DMS79 treated with DMSO at 0.1 percent for 48 hours (cell line): ENCODE data around the gene DNAJB13.
A peak's percentile ranks its signal among the peaks of the same experiment; 100 is the strongest.
"Not testable (repeated sequence)": the region's sequence is repeated elsewhere in the genome, so short reads cannot be mapped to it uniquely, and the experiment has no call there.

Source experiments
- DNase-seq: peaks from one replicate; lab custom pipeline; 2025; lab: John Stamatoyannopoulos, UW

Gene DNAJB13

GRCh38 chr11:73977856-73978519, 27.2 kb downstream of the DNAJB13 start:
- no peak for DNase-seq

- no peak for DNase-seq
These were observed 27.8 kb downstream of the DNAJB13 start for GRCh38 chr11:73978576-73979086.

- no peak for DNase-seq
These were observed 29.5 kb downstream of the DNAJB13 start for GRCh38 chr11:73980001-73980961.

GRCh38 chr11:73981051-73981805, 30.4 kb downstream of the DNAJB13 start:
- DNase-seq: no peak

- DNase-seq: peak; percentile 91
These were observed 31.8 kb downstream of the DNAJB13 start, which contains the start of gene UCP2 for GRCh38 chr11:73982595-73982989. Gene UCP2, minus strand, starts transcription at chr11:73982843. Its CDS starts 4,465 bp downstream, at chr11:73978378.

- DNase-seq: peak; percentile 97
These were observed 32.3 kb downstream of the DNAJB13 start for GRCh38 chr11:73982990-73983740.

- no peak for DNase-seq
These were observed 33.1 kb downstream of the DNAJB13 start for GRCh38 chr11:73983741-73984538.

- DNase-seq: not testable (repeated sequence)
These were observed 34.8 kb downstream of the DNAJB13 start for GRCh38 chr11:73985661-73986060.

- no peak for DNase-seq
These were observed 37.4 kb downstream of the DNAJB13 start for GRCh38 chr11:73988227-73988626.

- DNase-seq: no peak
These were observed 38.3 kb downstream of the DNAJB13 start for GRCh38 chr11:73989156-73989555.

GRCh38 chr11:73990730-73991129, 39.9 kb downstream of the DNAJB13 start:
- DNase-seq: peak; percentile 89

GRCh38 chr11:73991471-73992006, 40.7 kb downstream of the DNAJB13 start:
- no peak for DNase-seq

GRCh38 chr11:73995247-73995646, 44.4 kb downstream of the DNAJB13 start:
- no peak for DNase-seq

- no peak for DNase-seq
These were observed 44.9 kb downstream of the DNAJB13 start for GRCh38 chr11:73995731-73996130.

- DNase-seq: peak; percentile 78
These were observed 45.4 kb downstream of the DNAJB13 start for GRCh38 chr11:73996161-73996747.

- no peak for DNase-seq
These were observed 46.4 kb downstream of the DNAJB13 start for GRCh38 chr11:73997120-73997770.

GRCh38 chr11:73998846-73999575, 48.2 kb downstream of the DNAJB13 start:
- no peak for DNase-seq

GRCh38 chr11:73999581-74000306, 48.9 kb downstream of the DNAJB13 start:
- DNase-seq: peak; percentile 93
